BLaER1 treated with 17β-estradiol and CSF1 and Interleukin-3, amounts not matched to agents 10 nM and 100 nM (cell line): Measurements from ENCODE around the gene INPP5A.

Source experiments
- H3K27ac ChIP-seq, 11 experiments: shearing (Covaris generic); formaldehyde crosslinking; 2 replicates each; pipeline ENCODE4 v1.8.1; 2022
- H3K27me3 ChIP-seq, 11 experiments: shearing (Covaris generic); formaldehyde crosslinking; 2 replicates each; pipeline ENCODE4 v1.8.1; 2022
- H3K36me3 ChIP-seq, 11 experiments: shearing (Covaris generic); formaldehyde crosslinking; 2 replicates each; pipeline ENCODE4 v1.8.1; 2022
- H3K4me1 ChIP-seq, 10 experiments: shearing (Covaris generic); formaldehyde crosslinking; 2 replicates each; pipeline ENCODE4 v1.8.1; 2022
- H3K4me2 ChIP-seq, 11 experiments: shearing (Covaris generic); formaldehyde crosslinking; 2 replicates each; pipeline ENCODE4 v1.8.1; 2022
- H3K4me3 ChIP-seq, 10 experiments: shearing (Covaris generic); formaldehyde crosslinking; 2 replicates each; pipeline ENCODE4 v1.8.1; 2022
- H3K9ac ChIP-seq, 11 experiments: shearing (Covaris generic); formaldehyde crosslinking; 2 replicates each; pipeline ENCODE4 v1.8.1; 2022
- H3K9me3 ChIP-seq, 11 experiments: shearing (Covaris generic); formaldehyde crosslinking; replicated peaks in 1 of 11; 2 replicates each; pipeline ENCODE4 v1.8.1; 2022
- H4K20me1 ChIP-seq, 11 experiments: shearing (Covaris generic); formaldehyde crosslinking; 2 replicates each; pipeline ENCODE4 v1.8.1; 2022
- Cebpa-rat ChIP-seq, 11 experiments: shearing (Covaris generic); IDR thresholded peaks; 2 replicates each; pipeline ENCODE4 v1.8.1; 2022

Gene INPP5A

GRCh38 chr10:132562177-132562915, 24.8 kb downstream of the INPP5A start:
- peaks cover 49 to 96% (median 86%) of the 10 kb centered on the region in 10 experiments for H3K4me1 ChIP-seq

GRCh38 chr10:132562916-132563456, 25.4 kb downstream of the INPP5A start:
- Histone ChIP-seq H3K27me3 (peaks cover 0 to 81% (median 5%) of the 10 kb centered on the region in 11 experiments; a peak in 11 of 22 replicates), H3K9ac (peak overlapping the region in 5 of 11 experiments; percentile 9 to 42 (median 18); a peak in 5 of 22 replicates), H3K9me3 (no peaks in the 10 kb centered on the region), H3K4me3 (peak overlapping the region in 2 of 10 experiments; percentile 12 to 34; a peak in 2 of 20 replicates), H4K20me1 (peaks cover 91 to 100% (median 98%) of the 10 kb centered on the region in 11 experiments), H3K36me3 (peaks cover 0 to 8% (median 0%) of the 10 kb centered on the region in 11 experiments; a peak in 2 of 22 replicates), H3K4me2 (peak overlapping the region; percentile 73 to 98 (median 88); a peak in 20 of 22 replicates), H3K27ac (no peak overlapping the region), H3K4me1 (peaks cover 49 to 93% (median 81%) of the 10 kb centered on the region in 10 experiments)
- no peak for TF ChIP-seq Cebpa-rat (IDR thresholded peaks at IDR 0.05)

More at GRCh38 chr10:132562177-132562915, 24.8 kb downstream of the INPP5A start:
- no peak for TF ChIP-seq Cebpa-rat (IDR thresholded peaks at IDR 0.05)
- Histone ChIP-seq H3K27me3 (peaks cover 0 to 79% (median 5%) of the 10 kb centered on the region in 11 experiments; a peak in 11 of 22 replicates), H3K9me3 (no peaks in the 10 kb centered on the region), H3K9ac (peak overlapping the region in 3 of 11 experiments; percentile 11 to 21 (median 18); a peak in 3 of 22 replicates), H3K4me3 (peak overlapping the region in 2 of 10 experiments; percentile 12 to 34; a peak in 2 of 20 replicates), H3K27ac (no peak overlapping the region), H3K4me2 (peak overlapping the region; percentile 73 to 98 (median 88); a peak in 20 of 22 replicates), H3K36me3 (peaks cover 0 to 8% (median 0%) of the 10 kb centered on the region in 11 experiments; a peak in 2 of 22 replicates), H4K20me1 (peaks cover 95 to 100% (median 100%) of the 10 kb centered on the region in 11 experiments)

- Histone ChIP-seq H3K4me3 (peak overlapping the region in 4 of 10 experiments; percentile 26 to 43 (median 30); a peak in 8 of 20 replicates), H3K4me1 (peaks cover 49 to 86% (median 75%) of the 10 kb centered on the region in 10 experiments), H3K27me3 (peaks cover 0 to 77% (median 5%) of the 10 kb centered on the region in 11 experiments; a peak in 11 of 22 replicates), H3K36me3 (peaks cover 0 to 8% (median 0%) of the 10 kb centered on the region in 11 experiments; a peak in 2 of 22 replicates), H3K4me2 (peak overlapping the region; percentile 73 to 98 (median 88)), H3K9me3 (no peaks in the 10 kb centered on the region), H4K20me1 (peaks cover 90 to 100% (median 97%) of the 10 kb centered on the region in 11 experiments), H3K27ac (peak overlapping the region in 1 of 11 experiments; percentile 17; a peak in 1 of 22 replicates), H3K9ac (peak overlapping the region in 8 of 11 experiments; percentile 9 to 55 (median 42); a peak in 15 of 22 replicates)
- TF ChIP-seq Cebpa-rat (IDR thresholded peaks at IDR 0.05), result no peak
Observed at GRCh38 chr10:132563485-132564248, 26.1 kb downstream of the INPP5A start.

DNA sequence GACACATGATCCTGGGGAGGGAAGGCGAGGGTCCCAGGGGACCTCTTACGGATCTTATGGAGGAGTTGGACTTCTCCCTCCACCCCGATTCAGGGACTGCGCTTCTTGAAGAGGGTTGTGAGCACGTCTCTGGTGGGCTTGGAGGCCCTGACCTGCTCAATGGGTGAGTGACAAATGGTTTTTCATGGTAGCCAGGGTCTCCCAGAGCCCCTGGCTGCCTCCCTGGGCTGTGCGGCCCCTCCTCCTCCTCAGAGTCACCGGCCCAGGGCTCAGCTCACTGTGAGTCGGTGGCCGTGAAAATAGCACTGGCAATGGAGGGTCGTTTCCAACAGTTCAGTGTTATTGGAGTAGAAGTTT, 26.6 kb downstream of the INPP5A start:
- peak overlapping the region; percentile 73 to 98 (median 88) for H3K4me2 ChIP-seq

GRCh38 chr10:132564690-132565089, 27.1 kb downstream of the INPP5A start:
- Histone ChIP-seq H3K9me3 (no peaks in the 10 kb centered on the region), H3K27me3 (peaks cover 0 to 68% (median 5%) of the 10 kb centered on the region in 11 experiments; a peak in 11 of 22 replicates), H4K20me1 (peaks cover 83 to 100% (median 96%) of the 10 kb centered on the region in 11 experiments), H3K4me2 (peak overlapping the region; percentile 73 to 98 (median 88); a peak in 18 of 22 replicates), H3K9ac (peak overlapping the region in 1 of 11 experiments; percentile 42; a peak in 2 of 22 replicates), H3K4me1 (peaks cover 47 to 79% (median 65%) of the 10 kb centered on the region in 10 experiments), H3K36me3 (peaks cover 0 to 8% (median 0%) of the 10 kb centered on the region in 11 experiments; a peak in 2 of 22 replicates), H3K4me3 (no peak overlapping the region), H3K27ac (no peak overlapping the region)
- no peak for TF ChIP-seq Cebpa-rat (IDR thresholded peaks at IDR 0.05)

More for the DNA sequence above, 26.6 kb downstream of the INPP5A start:
- no peak for TF ChIP-seq Cebpa-rat (IDR thresholded peaks at IDR 0.05)
- peak overlapping the region in 1 of 11 experiments; percentile 17; a peak in 1 of 22 replicates for H3K27ac ChIP-seq
- H4K20me1 ChIP-seq, result peaks cover 85 to 100% (median 96%) of the 10 kb centered on the region in 11 experiments
- H3K9ac ChIP-seq, result peak overlapping the region in 8 of 11 experiments; percentile 9 to 55 (median 42); a peak in 13 of 22 replicates
- H3K36me3 ChIP-seq, result peaks cover 0 to 8% (median 0%) of the 10 kb centered on the region in 11 experiments; a peak in 2 of 22 replicates
- H3K9me3 ChIP-seq, result no peaks in the 10 kb centered on the region
- peaks cover 49 to 80% (median 70%) of the 10 kb centered on the region in 10 experiments for H3K4me1 ChIP-seq
- peaks cover 0 to 73% (median 5%) of the 10 kb centered on the region in 11 experiments; a peak in 11 of 22 replicates for H3K27me3 ChIP-seq
- H3K4me3 ChIP-seq, result peak overlapping the region in 4 of 10 experiments; percentile 26 to 43 (median 30); a peak in 6 of 20 replicates

GRCh38 chr10:132565516-132566209, 28.1 kb downstream of the INPP5A start:
- no peak for TF ChIP-seq Cebpa-rat (IDR thresholded peaks at IDR 0.05)
- peaks cover 0 to 73% (median 5%) of the 10 kb centered on the region in 11 experiments; a peak in 11 of 22 replicates for H3K27me3 ChIP-seq
- no peaks in the 10 kb centered on the region for H3K9me3 ChIP-seq
- H3K9ac ChIP-seq, result no peak overlapping the region
- no peak overlapping the region for H3K27ac ChIP-seq
- H4K20me1 ChIP-seq, result peaks cover 87 to 100% (median 97%) of the 10 kb centered on the region in 11 experiments
- H3K4me1 ChIP-seq, result peaks cover 43 to 79% (median 63%) of the 10 kb centered on the region in 10 experiments
- no peak overlapping the region for H3K4me3 ChIP-seq
- peak overlapping the region in 8 of 11 experiments; percentile 13 to 98 (median 91); a peak in 6 of 22 replicates for H3K4me2 ChIP-seq
- H3K36me3 ChIP-seq, result peaks cover 0 to 8% (median 0%) of the 10 kb centered on the region in 11 experiments; a peak in 2 of 22 replicates

- Histone ChIP-seq H3K4me1 (peaks cover 46 to 79% (median 63%) of the 10 kb centered on the region in 10 experiments), H4K20me1 (peaks cover 88 to 100% (median 97%) of the 10 kb centered on the region in 11 experiments), H3K27ac (no peak overlapping the region), H3K4me2 (peak overlapping the region in 3 of 11 experiments; percentile 13 to 28 (median 18); a peak in 4 of 22 replicates), H3K9me3 (no peaks in the 10 kb centered on the region), H3K27me3 (peaks cover 0 to 83% (median 5%) of the 10 kb centered on the region in 11 experiments; a peak in 11 of 22 replicates), H3K36me3 (peaks cover 0 to 8% (median 0%) of the 10 kb centered on the region in 11 experiments; a peak in 2 of 22 replicates), H3K4me3 (no peak overlapping the region), H3K9ac (no peak overlapping the region)
- TF ChIP-seq Cebpa-rat (IDR thresholded peaks at IDR 0.05), result no peak
Observed at GRCh38 chr10:132566892-132567291, 29.3 kb downstream of the INPP5A start.
